ENCODE data around the gene CD59. TPM values are rescaled to one million over a fixed set of nuclear protein-coding genes. Genes with fewer than 3 reads are reported as not detected.

CD59 gene
- total and polyA plus RNA-seq, 2 of the 4 experiments (the other 2 are of a cell fraction) = 765 to 1,140 TPM

DNA sequence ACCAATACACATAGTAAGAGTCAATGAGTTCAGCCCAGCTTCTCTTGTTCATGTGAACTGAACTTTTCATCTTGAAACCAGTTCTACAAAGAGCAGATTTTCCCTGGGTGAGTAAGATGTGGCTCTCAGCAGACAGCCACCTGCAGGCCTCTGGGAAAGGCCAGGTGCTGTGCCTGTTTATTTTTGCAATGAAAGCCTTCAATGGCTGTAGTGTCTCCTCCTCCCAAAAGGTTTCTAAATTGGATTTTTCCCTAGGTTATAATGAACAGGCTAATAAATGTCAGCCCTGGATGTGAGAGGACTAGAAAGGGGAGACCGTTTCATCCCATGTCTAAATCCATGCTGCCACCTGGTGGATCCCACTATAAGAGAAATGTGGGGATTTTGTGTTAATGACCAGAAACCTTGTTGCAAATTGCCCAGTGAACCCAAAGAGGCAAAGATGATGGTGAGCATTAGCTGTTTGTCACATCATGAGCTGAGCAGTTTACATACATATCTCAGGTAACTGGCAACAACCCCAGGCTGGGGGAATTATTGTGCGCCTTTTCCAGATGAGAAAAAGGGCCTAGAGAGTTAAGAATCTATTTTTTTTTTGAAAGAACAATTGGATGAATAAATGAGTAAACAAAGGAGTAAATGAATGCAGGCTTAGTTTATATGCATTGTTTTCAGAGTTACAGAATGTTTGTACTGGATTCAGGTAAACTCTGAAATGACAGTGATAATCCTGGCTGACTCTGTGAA lies 48.3 kb downstream of the CD59 start:
- Histone ChIP-seq H3K79me1 (ENCODE audit: low read depth in 1 of 2, low read length in 2 of 2) (peaks cover 0 to 20% of the 10 kb centered on the region in 2 experiments; a peak in 3 of 4 replicates), H3K4me1 (ENCODE audit: control insufficient read depth, insufficient read depth, low read length) (peaks cover 28% of the 10 kb centered on the region), H3K9me3 (ENCODE audit: control insufficient read depth, insufficient read depth, low read length) (no peaks in the 10 kb centered on the region), H3K4me3 (ENCODE audit: insufficient read depth, low read depth, low read length) (no peak overlapping the region), H2BK120ac (ENCODE audit: low read depth, low read length) (peak overlapping the region; percentile 98), H2BK5ac (ENCODE audit: low read depth, low read length, poor library complexity, severe bottlenecking) (no peak overlapping the region), H2AK9ac (replicated peaks; ENCODE audit: low read depth, low read length, poor library complexity) (peak overlapping the region; percentile 25), H3K18ac (ENCODE audit: low read depth, low read length) (no peak overlapping the region), H4K91ac (ENCODE audit: insufficient read depth, low read depth, low read length) (peak overlapping the region; percentile 65; the same call in 1 of the 2 replicates), H3K56ac (ENCODE audit: extremely low read depth, insufficient read depth, low read length) (no peak overlapping the region), H2BK15ac (ENCODE audit: low read depth, low read length) (peak overlapping the region; percentile 77; the same call in 1 of the 3 replicates), H3K9ac (ENCODE audit: low read depth, low read length) (no peak overlapping the region), H2AK5ac (ENCODE audit: low read depth, low read length) (peak overlapping the region; percentile 10; the same call in 1 of the 2 replicates), H3K4ac (ENCODE audit: low read depth, low read length) (peak overlapping the region; percentile 98), H4K8ac (ENCODE audit: low read depth in 2 of 2, low read length in 2 of 2) (peak overlapping the region in 1 of 2 experiments; percentile 66; a peak in 1 of 4 replicates), H2BK20ac (ENCODE audit: low read depth, low read length) (peak overlapping the region; percentile 97), H3K36me3 (ENCODE audit: control insufficient read depth, insufficient read depth, low read length) (no peaks in the 10 kb centered on the region), H4K5ac (ENCODE audit: low read depth, low read length) (no peak overlapping the region), H2AFZ (replicated peaks; ENCODE audit: low read length, poor library complexity) (no peak overlapping the region), H3K4me2 (ENCODE audit: low read depth, low read length) (no peak overlapping the region), H3K27me3 (ENCODE audit: control insufficient read depth, insufficient read depth, low read length) (no peaks in the 10 kb centered on the region), H4K20me1 (ENCODE audit: insufficient read depth, low read length) (no peaks in the 10 kb centered on the region; the same call in 1 of the 2 replicates), H3K23ac (ENCODE audit: low read depth, low read length) (no peak overlapping the region), H3K27ac (ENCODE audit: insufficient read depth, low read length) (no peak overlapping the region), H3K14ac (replicated peaks; ENCODE audit: low read depth, low read length) (peak overlapping the region; percentile 71), H3K9me1 (ENCODE audit: insufficient read depth, low read length) (peaks cover 28% of the 10 kb centered on the region)
- POLR2A ChIA-PET (ENCODE audit: unreplicated experiment) = no interaction called here
- TF ChIP-seq MAFK (IDR thresholded peaks at IDR 0.05; ENCODE audit: low read depth, low read length) (no peak), CEBPB (IDR thresholded peaks at IDR 0.05; ENCODE audit: low read depth, low read length) (no peak), POLR2A (IDR thresholded peaks at IDR 0.05; ENCODE audit: low read depth, low read length) (peak; percentile 55; the same call in 1 of the 2 replicates), NFE2L2 (IDR thresholded peaks at IDR 0.05; ENCODE audit: low read depth, low read length) (no peak), MXI1 (IDR thresholded peaks at IDR 0.05; ENCODE audit: borderline replicate concordance, low read depth, low read length) (no peak), RFX5 (IDR thresholded peaks at IDR 0.05; ENCODE audit: low read depth, low read length) (no peak), BHLHE40 (IDR thresholded peaks at IDR 0.05; ENCODE audit: low read depth, low read length) (no peak), MAZ (IDR thresholded peaks at IDR 0.05; ENCODE audit: borderline replicate concordance, low read depth, low read length) (peak; percentile 18; the same call in 1 of the 2 replicates), RAD21 (IDR thresholded peaks at IDR 0.05; ENCODE audit: low read length) (peak; percentile 98), RCOR1 (IDR thresholded peaks at IDR 0.05; ENCODE audit: insufficient replicate concordance, low read length) (no peak), SMC3 (IDR thresholded peaks at IDR 0.05; ENCODE audit: low read depth, low read length) (peak; percentile 98)
- TF ChIP-seq, protein P1, sequence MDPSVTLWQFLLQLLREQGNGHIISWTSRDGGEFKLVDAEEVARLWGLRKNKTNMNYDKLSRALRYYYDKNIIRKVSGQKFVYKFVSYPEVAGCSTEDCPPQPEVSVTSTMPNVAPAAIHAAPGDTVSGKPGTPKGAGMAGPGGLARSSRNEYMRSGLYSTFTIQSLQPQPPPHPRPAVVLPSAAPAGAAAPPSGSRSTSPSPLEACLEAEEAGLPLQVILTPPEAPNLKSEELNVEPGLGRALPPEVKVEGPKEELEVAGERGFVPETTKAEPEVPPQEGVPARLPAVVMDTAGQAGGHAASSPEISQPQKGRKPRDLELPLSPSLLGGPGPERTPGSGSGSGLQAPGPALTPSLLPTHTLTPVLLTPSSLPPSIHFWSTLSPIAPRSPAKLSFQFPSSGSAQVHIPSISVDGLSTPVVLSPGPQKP (IDR thresholded peaks at IDR 0.05; ENCODE audit: borderline replicate concordance, low read depth, low read length) = no peak
- TF ChIP-seq, protein P2, sequence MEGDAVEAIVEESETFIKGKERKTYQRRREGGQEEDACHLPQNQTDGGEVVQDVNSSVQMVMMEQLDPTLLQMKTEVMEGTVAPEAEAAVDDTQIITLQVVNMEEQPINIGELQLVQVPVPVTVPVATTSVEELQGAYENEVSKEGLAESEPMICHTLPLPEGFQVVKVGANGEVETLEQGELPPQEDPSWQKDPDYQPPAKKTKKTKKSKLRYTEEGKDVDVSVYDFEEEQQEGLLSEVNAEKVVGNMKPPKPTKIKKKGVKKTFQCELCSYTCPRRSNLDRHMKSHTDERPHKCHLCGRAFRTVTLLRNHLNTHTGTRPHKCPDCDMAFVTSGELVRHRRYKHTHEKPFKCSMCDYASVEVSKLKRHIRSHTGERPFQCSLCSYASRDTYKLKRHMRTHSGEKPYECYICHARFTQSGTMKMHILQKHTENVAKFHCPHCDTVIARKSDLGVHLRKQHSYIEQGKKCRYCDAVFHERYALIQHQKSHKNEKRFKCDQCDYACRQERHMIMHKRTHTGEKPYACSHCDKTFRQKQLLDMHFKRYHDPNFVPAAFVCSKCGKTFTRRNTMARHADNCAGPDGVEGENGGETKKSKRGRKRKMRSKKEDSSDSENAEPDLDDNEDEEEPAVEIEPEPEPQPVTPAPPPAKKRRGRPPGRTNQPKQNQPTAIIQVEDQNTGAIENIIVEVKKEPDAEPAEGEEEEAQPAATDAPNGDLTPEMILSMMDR (conservative IDR thresholded peaks at IDR 0.05; ENCODE audit: low read depth, low read length) = peak; percentile 96
- WGBS, 2 experiments (ENCODE audit: extremely low coverage in 2 of 2, insufficient read length in 1 of 2) = no CpG with 5 or more reads among the region's 2 CpGs
- in situ Hi-C loops (cut with MboI; ENCODE audit: low sequenced_read_pairs) = loop anchor here (5.0 kb wide), 2 partner anchors 141 to 326 kb away; no protein-coding TSS in a partner anchor
- DNase-seq (peak; percentile 78), ATAC-seq (ENCODE audit: low read depth) (no peak)
- dilution Hi-C loops (cut with HindIII; ENCODE audit: low sequenced_read_pairs, unreplicated experiment) = no loop called here
- intact Hi-C loops (cut with micrococcal nuclease) = loop anchor here (1.0 to 2.0 kb wide), 4 partner anchors 141 to 522 kb away; no protein-coding TSS in a partner anchor
- BruUV-seq (replicated peaks) = no TSS peak
- CTCF ChIA-PET = interaction anchor here (0.6 to 1.6 kb wide), 2 partner anchors 14 to 323 kb away, joined by 3 to 5 read pairs; no protein-coding TSS in a partner anchor
